Ovary (tissue), 9 donors: ENCODE data around the gene SH3RF3. TPM values are rescaled to one million over a fixed set of nuclear protein-coding genes. Genes with fewer than 3 reads are reported as not detected.

Experiments used
- DNase-seq, 5 donors: peaks; one replicate each; pipeline ENCODE4 v3.0.0-alpha.2; 2019 to 2020
- H3K27ac ChIP-seq, 2 donors: fragments of 200-600 bp; one replicate each; pipeline versions ENCODE4 v1.5.1 to v1.8.0; 2019 to 2022
- H3K27me3 ChIP-seq: fragments of 200-600 bp; one replicate; pipeline ENCODE4 v1.8.0; 2022
- H3K36me3 ChIP-seq: fragments of 200-600 bp; sonication (generic); one replicate; pipeline ENCODE4 v1.5.1; 2019
- H3K4me1 ChIP-seq: one replicate; pipeline ENCODE4 v1.8.1; 2013; ENCODE audit warnings: mild to moderate bottlenecking, moderate library complexity; ENCODE audit not compliant: insufficient read depth
- H3K4me3 ChIP-seq: fragments of 200-600 bp; sonication (generic); one replicate; pipeline ENCODE4 v1.5.1; 2017
- H3K9me3 ChIP-seq, 2 donors: fragments of 200-600 bp in 1 of 2; sonication (generic) in 1 of 2; one replicate each; pipeline versions ENCODE4 v1.5.1 to v1.8.1; 2013 to 2019; ENCODE audit warnings: mild to moderate bottlenecking in 1 of 2, moderate library complexity in 1 of 2
- EP300 ChIP-seq: sonication (generic); formaldehyde crosslinking; IDR thresholded peaks from one replicate; pipeline ENCODE4 v1.6.1; 2017; ENCODE audit warnings: antibody characterized with exemption
- POLR2A ChIP-seq: fragments of 450-650 bp; IDR thresholded peaks from one replicate; pipeline ENCODE4 v1.6.1; 2017; ENCODE audit warnings: antibody characterized with exemption, mild to moderate bottlenecking, moderate library complexity
- WGBS, 3 donors: extraction: QIAGEN DNeasy Blood & Tissue Kit in 1 of 3; methylation state at CpG; one replicate each; pipeline versions ENCODE4 v1.1.5 to v1.1.7; 2013 to 2017; 5-methylcytosine and 5-hydroxymethylcytosine counted together
- intact Hi-C, 4 donors: fragments of 100-400 bp; cut with DNase I; formaldehyde crosslinking; loops; one replicate each; pipeline versions ENCODE4 v1.11.0 to v1.15.1; 2022 to 2023
- polyA plus RNA-seq, 2 donors: library from polyadenylated mRNA; stranded (reverse); fragments of 200-250 nt in 1 of 2; fragments of 350-450 nt in 1 of 2; fragmentation: Illumina TruSeq in 1 of 2; extraction: RNeasy Lipid Tissue Mini Kit (QIAGEN cat#74804) in 1 of 2; gene quantifications; one replicate each; pipeline ENCODE4 v1.2.3, GENCODE V29; 2013 to 2014
- total RNA-seq, 7 donors: library from RNA; depleted of rRNA in 2 of 7; stranded (reverse); fragments of >200 nt in 2 of 7; fragmentation: NEBNext Ultra II Directional in 3 of 7; extraction: Animal tissue kit (Norgen Biotek cat#: 25700) in 3 of 7; gene quantifications; one replicate each; pipeline versions ENCODE4 v1.1.0 to v1.2.4, GENCODE V29; 2016 to 2023
- TF ChIP-seq, protein P1 (sequence below), 3 donors: fragments of 450-650 bp in 2 of 3; fragments of 200-600 bp in 1 of 3; IDR thresholded peaks; one replicate each; pipeline versions ENCODE4 v1.5.1 to v1.8.0; 2016 to 2022; ENCODE audit warnings: antibody characterized with exemption in 3 of 3, mild to moderate bottlenecking in 1 of 3
- donor health status: DM: no; HTN: no; CAD: no; lungs with moderate emphysema.
- donor health status: DM: no; HTN: no; CAD: no.
- donor health status: Bipolar disorder and iron deficiency.
- donor health status: DM: yes; HTN: yes; CAD: no.
- donor health status: DM: no; HTN: no; CAD: no.
- donor health status: DM: yes; HTN: yes; CAD: no.

The SH3RF3 gene
- total and polyA plus RNA-seq, 9 donors = 2.7 to 10.1 (median 4.5) TPM

DNA sequence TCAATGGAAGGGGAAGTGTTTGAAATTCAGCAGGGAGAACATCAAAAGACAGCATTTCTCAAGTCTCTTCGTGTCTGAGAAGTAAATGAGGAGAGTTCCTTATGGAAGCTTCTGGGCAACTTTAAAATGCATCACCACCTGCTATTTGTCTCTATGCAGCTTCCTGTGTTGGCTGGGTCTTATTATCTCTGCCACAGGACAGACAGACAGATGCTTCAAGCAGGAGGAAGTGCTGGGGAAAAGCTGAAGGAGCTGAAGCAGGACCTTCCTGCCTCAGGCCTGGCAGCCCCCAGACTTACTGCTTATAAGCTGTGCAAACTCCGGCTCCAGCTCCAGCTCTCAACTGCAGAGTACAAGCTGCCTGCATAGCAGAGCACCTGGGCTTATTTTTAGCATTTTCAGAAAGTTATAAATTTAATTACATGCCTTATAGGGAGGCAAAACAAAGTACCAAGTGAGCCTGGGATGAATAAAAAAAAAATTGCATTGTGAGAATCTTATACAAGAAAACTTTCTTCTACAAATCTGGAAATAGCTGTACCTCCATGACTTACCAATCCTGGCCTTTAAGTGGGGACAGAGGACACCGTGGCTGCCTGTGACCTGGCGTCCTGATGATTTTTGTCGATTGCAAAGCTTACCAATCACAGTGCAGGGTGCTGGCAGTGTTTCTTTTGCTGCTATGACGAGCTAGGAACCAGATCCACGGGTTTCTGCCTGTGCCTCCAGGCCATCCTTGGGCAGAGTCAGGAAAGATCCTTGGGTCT lies 278.5 kb downstream of the SH3RF3 start:
- Histone ChIP-seq H3K27ac (no peak overlapping the region), H3K4me1 (no peaks in the 10 kb centered on the region), H3K4me3 (no peak overlapping the region), H3K36me3 (no peaks in the 10 kb centered on the region), H3K27me3 (no peaks in the 10 kb centered on the region), H3K9me3 (no peaks in the 10 kb centered on the region)
- intact Hi-C loops = no loop called here
- TF ChIP-seq EP300 = no peak
- TF ChIP-seq, protein P1, sequence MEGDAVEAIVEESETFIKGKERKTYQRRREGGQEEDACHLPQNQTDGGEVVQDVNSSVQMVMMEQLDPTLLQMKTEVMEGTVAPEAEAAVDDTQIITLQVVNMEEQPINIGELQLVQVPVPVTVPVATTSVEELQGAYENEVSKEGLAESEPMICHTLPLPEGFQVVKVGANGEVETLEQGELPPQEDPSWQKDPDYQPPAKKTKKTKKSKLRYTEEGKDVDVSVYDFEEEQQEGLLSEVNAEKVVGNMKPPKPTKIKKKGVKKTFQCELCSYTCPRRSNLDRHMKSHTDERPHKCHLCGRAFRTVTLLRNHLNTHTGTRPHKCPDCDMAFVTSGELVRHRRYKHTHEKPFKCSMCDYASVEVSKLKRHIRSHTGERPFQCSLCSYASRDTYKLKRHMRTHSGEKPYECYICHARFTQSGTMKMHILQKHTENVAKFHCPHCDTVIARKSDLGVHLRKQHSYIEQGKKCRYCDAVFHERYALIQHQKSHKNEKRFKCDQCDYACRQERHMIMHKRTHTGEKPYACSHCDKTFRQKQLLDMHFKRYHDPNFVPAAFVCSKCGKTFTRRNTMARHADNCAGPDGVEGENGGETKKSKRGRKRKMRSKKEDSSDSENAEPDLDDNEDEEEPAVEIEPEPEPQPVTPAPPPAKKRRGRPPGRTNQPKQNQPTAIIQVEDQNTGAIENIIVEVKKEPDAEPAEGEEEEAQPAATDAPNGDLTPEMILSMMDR (IDR thresholded peaks at IDR 0.05) = no peak
- TF ChIP-seq POLR2A = no peak
- 90 to 91% (median 90%) methylated on average over 7 of the region's 7 CpGs for WGBS, 3 donors
- DNase-seq = no peak

- Histone ChIP-seq H3K9me3 (no peaks in the 10 kb centered on the region), H3K27ac (no peak overlapping the region)
- intact Hi-C loops = no loop called here
These were observed 279.0 kb downstream of the SH3RF3 start for GRCh38 chr2:109408043-109408335.

DNA sequence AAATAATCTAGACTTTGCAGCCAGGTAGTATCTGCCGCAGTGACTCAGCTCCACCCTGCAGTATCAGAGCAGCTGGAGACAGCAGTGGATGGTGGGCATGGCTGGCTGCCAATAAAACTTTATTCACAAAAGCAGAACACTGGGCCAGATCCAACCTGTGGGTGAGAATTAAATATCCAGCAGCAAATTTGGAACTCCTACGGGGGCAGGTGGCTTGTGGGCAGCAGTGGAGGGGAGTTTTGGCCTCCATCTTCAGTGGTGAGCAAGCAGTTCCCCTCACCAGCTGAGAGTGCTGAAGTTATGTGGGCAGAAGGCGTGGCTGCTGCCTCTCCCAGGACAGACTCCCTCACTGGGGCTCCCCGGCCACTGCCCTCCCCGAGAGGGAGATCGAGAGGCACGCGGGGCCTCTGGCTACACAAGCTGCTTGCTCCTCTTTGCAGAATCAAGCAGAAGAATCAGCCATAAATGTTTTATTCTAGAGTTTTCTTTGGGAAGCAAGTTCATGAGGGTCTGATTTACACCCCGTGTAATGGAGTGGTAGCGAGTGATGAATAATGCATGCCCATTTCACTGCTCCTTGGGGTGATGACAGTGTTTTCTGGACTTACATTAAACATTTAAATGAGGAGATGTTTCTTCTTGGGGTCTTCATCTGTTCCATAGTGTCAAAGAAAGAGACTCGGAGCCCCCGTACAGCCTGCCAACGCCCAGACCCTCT lies 280.5 kb downstream of the SH3RF3 start:
- Histone ChIP-seq H3K4me1 (no peaks in the 10 kb centered on the region), H3K27me3 (no peaks in the 10 kb centered on the region), H3K9me3 (no peaks in the 10 kb centered on the region), H3K27ac (no peak overlapping the region), H3K36me3 (no peaks in the 10 kb centered on the region), H3K4me3 (no peak overlapping the region)
- 86 to 92% (median 87%) methylated on average over 13 of the region's 13 CpGs for WGBS, 3 donors
- DNase-seq = no peak
- intact Hi-C loops = no loop called here
- TF ChIP-seq EP300 (no peak), POLR2A (no peak)
- TF ChIP-seq, protein P1 (IDR thresholded peaks at IDR 0.05) = no peak

More at GRCh38 chr2:109408043-109408335, 279.0 kb downstream of the SH3RF3 start:
- Histone ChIP-seq H3K27me3 (no peaks in the 10 kb centered on the region), H3K4me3 (no peak overlapping the region), H3K4me1 (no peaks in the 10 kb centered on the region), H3K36me3 (no peaks in the 10 kb centered on the region)
- WGBS, 3 donors = 94 to 98% (median 97%) methylated on average over 4 of the region's 4 CpGs
- no peak for DNase-seq
- TF ChIP-seq POLR2A = no peak
- TF ChIP-seq, protein P1 (IDR thresholded peaks at IDR 0.05) = no peak
- TF ChIP-seq EP300 = no peak

DNA sequence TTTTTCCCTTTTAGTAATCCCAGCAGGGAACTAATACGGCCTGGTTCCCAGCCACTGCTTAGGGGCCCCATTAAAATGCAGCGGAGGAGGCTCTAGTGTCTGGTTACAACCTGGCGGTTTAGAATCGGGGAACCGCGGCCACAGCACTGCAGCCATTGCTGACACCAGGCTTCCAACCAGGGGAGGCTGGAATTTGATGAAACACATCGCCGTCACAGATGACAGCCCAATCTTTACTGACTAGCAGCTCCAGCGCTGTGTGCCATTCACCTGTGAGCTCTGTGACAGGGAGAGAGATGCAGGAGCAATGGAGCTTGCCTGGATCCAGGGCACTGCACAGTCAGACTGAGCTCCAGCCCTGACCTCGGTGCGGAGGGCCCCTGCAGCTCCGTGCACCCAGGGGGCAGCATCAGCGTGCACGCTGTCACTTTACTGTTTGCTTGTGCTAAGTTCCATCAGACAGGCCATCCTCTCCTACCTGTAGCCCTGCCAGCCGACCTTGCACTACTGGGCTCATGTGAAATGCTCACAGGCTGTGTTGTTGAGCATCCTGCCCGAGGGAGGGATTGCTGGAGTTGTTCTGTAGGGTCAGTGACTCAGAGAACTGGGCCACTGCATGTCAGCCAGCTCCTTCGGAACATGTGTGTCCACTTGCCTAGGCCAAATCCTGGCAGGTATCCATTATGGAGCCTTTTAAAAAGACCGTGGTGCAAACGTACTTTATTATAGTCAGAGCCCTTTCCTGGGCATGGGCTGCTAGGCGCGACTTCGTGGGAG lies 281.2 kb downstream of the SH3RF3 start:
- WGBS, 3 donors = 73 to 77% (median 75%) methylated on average over 22 of the region's 22 CpGs
- no peaks in the 10 kb centered on the region for H3K27me3 ChIP-seq
- H3K4me1 ChIP-seq = no peaks in the 10 kb centered on the region
- intact Hi-C loops = no loop called here
- no peak for DNase-seq
- no peak overlapping the region for H3K4me3 ChIP-seq
- H3K9me3 ChIP-seq = no peaks in the 10 kb centered on the region
- H3K36me3 ChIP-seq = no peaks in the 10 kb centered on the region
- TF ChIP-seq POLR2A = no peak
- TF ChIP-seq EP300 = no peak
- TF ChIP-seq, protein P1 (IDR thresholded peaks at IDR 0.05) = no peak
- H3K27ac ChIP-seq = no peak overlapping the region
